Measurements from ENCODE around the gene SS18.

SS18 gene

GRCh38 chr18:26002375-26002910, 88.0 kb downstream of the SS18 start:
- no peak for DNase-seq (ENCODE audit: low read depth in 3 of 3)

- DNase-seq (ENCODE audit: low read depth in 3 of 3), result no peak
These were observed 92.0 kb downstream of the SS18 start for GRCh38 chr18:25998461-25998860.

DNA sequence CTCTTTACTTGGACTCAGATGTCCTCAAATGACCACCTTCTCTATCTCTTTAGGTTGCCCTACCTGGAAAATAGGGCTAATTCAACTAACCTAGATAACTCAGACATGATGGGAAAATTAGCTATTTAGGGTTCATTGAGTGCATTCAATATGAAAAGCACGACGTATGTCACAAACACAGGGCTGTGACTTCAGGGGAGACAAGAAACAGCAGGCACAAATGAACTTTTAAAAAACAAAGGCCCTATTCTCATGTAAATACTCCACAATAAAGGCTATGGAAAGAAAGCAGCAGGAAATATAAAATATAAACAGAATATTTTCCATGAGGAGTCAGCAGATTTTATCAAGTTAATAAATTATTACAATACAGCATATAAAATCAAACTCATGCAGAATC, 97.8 kb downstream of the SS18 start:
- DNase-seq (ENCODE audit: low read depth in 3 of 3), result no peak

- DNase-seq (ENCODE audit: low read depth in 3 of 3), result no peak
These were observed 99.9 kb downstream of the SS18 start for GRCh38 chr18:25990473-25990872.

GRCh38 chr18:25985707-25986394, 104.6 kb downstream of the SS18 start:
- no peak for DNase-seq (ENCODE audit: low read depth in 3 of 3)

- no peak for DNase-seq (ENCODE audit: low read depth in 3 of 3)
These were observed 106.7 kb downstream of the SS18 start for GRCh38 chr18:25983730-25984129.

- no peak for DNase-seq (ENCODE audit: low read depth in 3 of 3)
These were observed 107.5 kb downstream of the SS18 start for GRCh38 chr18:25982961-25983360.

GRCh38 chr18:25982153-25982552, 108.3 kb downstream of the SS18 start:
- no peak for DNase-seq (ENCODE audit: low read depth in 3 of 3)

- no peak for DNase-seq (ENCODE audit: low read depth in 3 of 3)
These were observed 110.9 kb downstream of the SS18 start for GRCh38 chr18:25979369-25980040.

DNA sequence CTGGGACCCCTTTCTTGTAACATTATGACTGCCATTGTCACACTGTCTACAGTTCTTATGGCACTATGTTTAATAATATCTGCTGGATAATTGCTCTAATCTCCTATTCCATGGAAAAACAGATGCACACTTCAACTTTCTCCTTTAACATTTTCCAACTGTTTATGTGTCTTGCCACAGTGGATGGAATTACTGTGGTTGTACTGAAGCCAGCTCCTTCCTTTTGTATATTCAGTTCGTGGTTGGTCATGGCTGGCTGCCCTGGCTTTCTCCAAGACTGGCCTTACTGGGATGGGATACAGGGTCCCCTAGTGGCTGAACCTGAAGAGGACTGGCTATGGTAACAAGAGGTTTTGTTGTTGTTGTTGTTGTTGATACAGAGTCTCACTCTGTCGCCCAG, 113.9 kb downstream of the SS18 start:
- DNase-seq (ENCODE audit: low read depth in 3 of 3), result no peak

DNA sequence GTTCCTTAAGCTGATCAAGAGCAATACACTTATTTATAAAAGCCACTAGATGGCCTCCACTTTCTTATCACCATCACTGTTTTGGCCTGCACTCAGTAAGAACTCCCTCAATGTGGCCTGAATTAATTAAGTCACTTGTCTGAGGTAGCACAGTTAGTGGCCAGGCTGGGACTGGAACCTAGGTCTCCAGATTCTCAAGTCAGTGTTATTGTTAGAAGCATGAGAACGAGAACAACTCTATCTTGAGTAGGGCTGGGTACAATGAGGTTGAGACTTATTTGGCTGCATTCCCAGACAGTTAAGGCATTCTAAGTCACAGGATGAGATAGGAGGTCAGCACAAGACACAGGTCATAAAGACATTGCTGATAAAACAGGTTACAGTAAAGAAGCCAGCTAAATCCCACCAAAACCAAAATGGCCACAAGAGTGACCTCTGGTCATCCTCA, 115.8 kb downstream of the SS18 start:
- no peak for DNase-seq (ENCODE audit: low read depth in 3 of 3)
